Natural killer cell (primary cell): ENCODE results near the gene FARS2. TPM values are rescaled to one million over a fixed set of nuclear protein-coding genes. Genes with fewer than 3 reads are reported as not detected.

Source experiments
- ATAC-seq, 3 donors: fragments of 150-1000 bp in 2 of 3; fragments of 200-7000 bp in 1 of 3; cut with Tn5 transposase; 1 replicate in 1 of 3; 2 replicates in 2 of 3; pipeline ENCODE4 v1.10.0; 2021; ENCODE audit warnings: mild to moderate bottlenecking in 2 of 3, moderate library complexity in 2 of 3
- DNase-seq, 2 donors: peaks; one replicate each; pipeline versions ENCODE4 v3.0.0 to v3.0.0-alpha.2; 2013 to 2021; ENCODE audit warnings: mixed read lengths in 1 of 2
- H3K27ac ChIP-seq: one replicate; pipeline ENCODE4 v1.5.1; 2013; ENCODE audit warnings: mild to moderate bottlenecking, low read length
- H3K27me3 ChIP-seq: one replicate; pipeline ENCODE4 v1.6.1; 2013; ENCODE audit warnings: low read length; ENCODE audit not compliant: control insufficient read depth, insufficient read depth
- H3K36me3 ChIP-seq: one replicate; pipeline ENCODE4 v1.6.1; 2013; ENCODE audit warnings: low read length; ENCODE audit not compliant: control insufficient read depth, insufficient read depth
- H3K4me1 ChIP-seq: one replicate; pipeline ENCODE4 v1.6.1; 2013; ENCODE audit warnings: low read length; ENCODE audit not compliant: control insufficient read depth, insufficient read depth
- H3K4me3 ChIP-seq: one replicate; pipeline ENCODE4 v1.5.1; 2013; ENCODE audit warnings: low read length
- H3K9me3 ChIP-seq: one replicate; pipeline ENCODE4 v1.6.1; 2013; ENCODE audit warnings: low read length; ENCODE audit not compliant: control insufficient read depth, insufficient read depth
- H3K27ac Mint-ChIP-seq, 2 donors: one replicate each; pipeline ENCODE4 v1.8.0; 2022; ENCODE audit warnings: mild to moderate bottlenecking in 2 of 2, mixed read lengths in 2 of 2, moderate library complexity in 1 of 2
- H3K27me3 Mint-ChIP-seq, 2 donors: one replicate each; pipeline ENCODE4 v1.8.0; 2022; ENCODE audit warnings: low read depth in 2 of 2, mixed read lengths in 2 of 2
- H3K36me3 Mint-ChIP-seq: one replicate; pipeline ENCODE4 v1.8.0; 2022; ENCODE audit warnings: mixed read lengths
- H3K4me1 Mint-ChIP-seq, 2 donors: one replicate each; pipeline ENCODE4 v1.8.0; 2022; ENCODE audit warnings: mixed read lengths in 2 of 2
- H3K4me3 Mint-ChIP-seq: one replicate; pipeline ENCODE4 v1.8.0; 2022; ENCODE audit warnings: mild to moderate bottlenecking, moderate library complexity, mixed read lengths
- H3K9me3 Mint-ChIP-seq, 2 donors: one replicate each; pipeline ENCODE4 v1.8.0; 2022; ENCODE audit warnings: mixed read lengths in 2 of 2
- WGBS: methylation state at CpG from one replicate; pipeline ENCODE4 v1.1.7; 2013; ENCODE audit warnings: missing lambda C conversion rate; ENCODE audit not compliant: insufficient coverage; 5-methylcytosine and 5-hydroxymethylcytosine counted together
- intact Hi-C: fragments of 100-400 bp; cut with micrococcal nuclease; formaldehyde crosslinking; loops from one replicate; pipeline ENCODE4 v1.14.2; 2022
- total RNA-seq, 4 donors: library from RNA; stranded (reverse); fragments of 120-200 nt in 1 of 4; gene quantifications; one replicate each; pipeline versions ENCODE4 v1.2.3 to v1.2.4, GENCODE V29; 2013 to 2022
- TF ChIP-seq, protein P1 (sequence below): fragments of 200-600 bp; IDR thresholded peaks from one replicate; pipeline ENCODE4 v1.8.0; 2022; ENCODE audit warnings: antibody characterized with exemption

The FARS2 gene
- total RNA-seq, 3 donors from 2014 or later (not counting 1 experiment from before 2014, with no cell fraction given) = 15.3 to 24.8 (median 22.7) TPM

DNA sequence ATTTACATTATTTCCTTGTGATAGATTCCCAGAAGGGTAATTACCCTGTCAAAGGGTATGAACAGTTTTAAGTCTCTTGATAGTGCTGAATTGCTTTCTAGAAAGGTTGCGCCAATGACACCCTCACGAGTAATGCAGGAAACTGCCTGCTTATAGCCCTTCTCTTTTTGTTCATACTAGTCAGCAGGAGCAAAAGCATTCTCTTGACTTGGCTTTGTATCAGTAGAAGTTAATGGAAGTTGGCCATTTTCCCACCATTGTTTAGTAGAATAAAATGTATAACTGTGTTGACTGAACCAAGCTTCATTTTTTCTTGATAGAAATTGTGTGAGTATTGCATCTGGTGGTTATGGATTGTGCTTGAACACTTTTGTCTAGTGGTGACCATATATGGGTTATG is 100.1 kb downstream of the FARS2 start:
- Mint-ChIP-seq H3K27ac (no peak overlapping the region), H3K36me3 (no peaks in the 10 kb centered on the region), H3K4me3 (no peak overlapping the region), H3K9me3 (no peaks in the 10 kb centered on the region), H3K27me3 (no peaks in the 10 kb centered on the region), H3K4me1 (peaks cover 6 to 8% of the 10 kb centered on the region in 2 donors)
- Histone ChIP-seq H3K4me3 (no peak overlapping the region), H3K27ac (no peak overlapping the region), H3K27me3 (no peaks in the 10 kb centered on the region), H3K4me1 (no peaks in the 10 kb centered on the region), H3K36me3 (no peaks in the 10 kb centered on the region), H3K9me3 (no peaks in the 10 kb centered on the region)
- WGBS = 89% methylated on average over 2 of the region's 2 CpGs
- TF ChIP-seq, protein P1, sequence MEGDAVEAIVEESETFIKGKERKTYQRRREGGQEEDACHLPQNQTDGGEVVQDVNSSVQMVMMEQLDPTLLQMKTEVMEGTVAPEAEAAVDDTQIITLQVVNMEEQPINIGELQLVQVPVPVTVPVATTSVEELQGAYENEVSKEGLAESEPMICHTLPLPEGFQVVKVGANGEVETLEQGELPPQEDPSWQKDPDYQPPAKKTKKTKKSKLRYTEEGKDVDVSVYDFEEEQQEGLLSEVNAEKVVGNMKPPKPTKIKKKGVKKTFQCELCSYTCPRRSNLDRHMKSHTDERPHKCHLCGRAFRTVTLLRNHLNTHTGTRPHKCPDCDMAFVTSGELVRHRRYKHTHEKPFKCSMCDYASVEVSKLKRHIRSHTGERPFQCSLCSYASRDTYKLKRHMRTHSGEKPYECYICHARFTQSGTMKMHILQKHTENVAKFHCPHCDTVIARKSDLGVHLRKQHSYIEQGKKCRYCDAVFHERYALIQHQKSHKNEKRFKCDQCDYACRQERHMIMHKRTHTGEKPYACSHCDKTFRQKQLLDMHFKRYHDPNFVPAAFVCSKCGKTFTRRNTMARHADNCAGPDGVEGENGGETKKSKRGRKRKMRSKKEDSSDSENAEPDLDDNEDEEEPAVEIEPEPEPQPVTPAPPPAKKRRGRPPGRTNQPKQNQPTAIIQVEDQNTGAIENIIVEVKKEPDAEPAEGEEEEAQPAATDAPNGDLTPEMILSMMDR = no peak
- no peak for DNase-seq
- no peak for ATAC-seq
- intact Hi-C loops = no loop called here

DNA sequence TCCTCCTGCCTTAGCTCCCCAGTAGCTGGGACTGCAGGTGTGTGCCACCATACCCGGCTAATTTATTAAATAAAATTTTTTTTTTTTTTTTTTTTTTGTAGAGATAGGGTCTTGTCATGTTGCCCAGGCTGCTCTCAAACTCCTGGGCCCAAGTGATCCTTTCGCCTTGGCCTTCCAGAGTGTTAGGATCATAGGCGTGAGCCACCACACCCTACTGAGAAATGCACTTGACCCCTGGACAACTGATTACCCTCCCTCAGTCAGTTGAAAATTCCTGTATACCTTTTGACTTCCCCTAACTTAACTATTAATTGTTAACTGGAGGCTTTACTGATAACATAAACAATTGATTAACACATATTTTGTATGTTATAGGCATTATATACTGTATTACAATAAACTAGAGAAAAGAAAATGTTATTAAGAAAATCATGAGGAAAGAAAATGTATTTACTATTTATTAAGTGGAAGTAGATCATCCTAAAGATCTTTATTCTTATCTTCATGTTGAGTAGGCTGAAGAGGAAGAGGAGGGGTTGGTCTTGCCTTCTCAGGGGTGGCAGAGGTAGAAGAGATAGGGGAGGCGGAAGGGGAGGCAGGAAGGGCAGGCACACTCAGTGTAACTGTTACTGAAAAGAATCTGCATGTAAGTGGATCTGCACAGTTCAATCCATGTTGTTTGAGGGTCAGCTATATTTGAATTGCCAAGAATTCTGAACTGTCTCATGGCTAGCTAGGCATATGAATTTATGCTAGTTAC is 104.3 kb downstream of the FARS2 start:
- ATAC-seq (no peak), DNase-seq (no peak)
- Histone ChIP-seq H3K4me1 (no peaks in the 10 kb centered on the region), H3K36me3 (peaks cover 9% of the 10 kb centered on the region), H3K9me3 (no peaks in the 10 kb centered on the region), H3K27ac (no peak overlapping the region), H3K27me3 (no peaks in the 10 kb centered on the region), H3K4me3 (no peak overlapping the region)
- Mint-ChIP-seq H3K9me3 (no peaks in the 10 kb centered on the region), H3K4me1 (peaks cover 5 to 8% of the 10 kb centered on the region in 2 donors), H3K4me3 (no peak overlapping the region), H3K36me3 (no peaks in the 10 kb centered on the region), H3K27ac (no peak overlapping the region), H3K27me3 (no peaks in the 10 kb centered on the region)
- TF ChIP-seq, protein P1 = no peak
- intact Hi-C loops = no loop called here
- 95% methylated on average over 3 of the region's 4 CpGs for WGBS

DNA sequence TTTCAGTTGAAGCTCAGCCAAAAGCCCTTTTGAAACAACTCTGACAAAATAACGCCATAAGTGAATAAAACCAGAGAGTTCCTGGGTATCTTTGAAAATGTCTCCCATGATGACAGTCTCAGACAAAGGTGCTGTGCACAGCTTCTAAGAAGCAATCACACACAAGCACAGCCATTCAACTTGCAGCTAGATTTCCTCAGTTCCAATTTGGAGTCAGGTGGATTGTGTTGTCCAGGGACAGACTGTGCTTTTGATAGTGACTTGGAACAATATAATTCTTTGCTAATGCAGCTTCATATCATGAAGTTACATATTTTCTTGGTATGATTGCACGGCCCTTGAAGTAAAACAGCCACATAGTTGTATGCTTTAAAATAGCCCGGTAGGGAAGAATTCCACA is 105.6 kb downstream of the FARS2 start:
- Mint-ChIP-seq H3K4me1 (peaks cover 5 to 8% of the 10 kb centered on the region in 2 donors), H3K4me3 (no peak overlapping the region), H3K27me3 (no peaks in the 10 kb centered on the region), H3K9me3 (no peaks in the 10 kb centered on the region), H3K27ac (no peak overlapping the region), H3K36me3 (no peaks in the 10 kb centered on the region)
- H3K9me3 ChIP-seq = no peaks in the 10 kb centered on the region
- intact Hi-C loops = no loop called here
- no peak overlapping the region for H3K4me3 ChIP-seq
- DNase-seq (no peak), ATAC-seq (no peak)
- peaks cover 9% of the 10 kb centered on the region for H3K36me3 ChIP-seq
- H3K4me1 ChIP-seq = no peaks in the 10 kb centered on the region
- 97% methylated on average over 3 of the region's 3 CpGs for whole genome bisulfite sequencing
- no peaks in the 10 kb centered on the region for H3K27me3 ChIP-seq
- TF ChIP-seq, protein P1 = no peak
- H3K27ac ChIP-seq = no peak overlapping the region

DNA sequence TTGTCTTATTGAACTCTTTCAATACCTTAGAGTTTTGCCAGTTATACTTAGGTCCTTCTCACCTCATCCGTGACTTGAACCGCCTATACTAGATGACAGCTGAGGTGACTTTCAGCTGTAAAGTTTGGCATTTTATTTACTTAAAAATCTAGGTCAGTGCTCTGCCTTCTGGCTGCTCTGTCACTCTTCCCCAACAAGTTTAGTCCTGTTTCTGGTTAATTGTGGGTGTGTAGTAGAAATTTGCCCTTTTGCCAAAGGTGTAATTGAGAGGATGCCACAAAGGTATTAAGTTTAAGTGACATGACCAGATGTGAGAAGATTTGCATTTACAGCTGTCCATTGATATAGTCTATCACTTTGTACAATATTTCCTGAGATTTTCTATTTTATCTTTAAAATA is 106.2 kb downstream of the FARS2 start:
- Mint-ChIP-seq H3K27ac (no peak overlapping the region), H3K27me3 (no peaks in the 10 kb centered on the region), H3K4me1 (peaks cover 5 to 8% of the 10 kb centered on the region in 2 donors), H3K4me3 (no peak overlapping the region), H3K36me3 (no peaks in the 10 kb centered on the region), H3K9me3 (no peaks in the 10 kb centered on the region)
- H3K9me3 ChIP-seq = no peaks in the 10 kb centered on the region
- intact Hi-C loops = no loop called here
- H3K27ac ChIP-seq = no peak overlapping the region
- ATAC-seq = no peak
- peaks cover 9% of the 10 kb centered on the region for H3K36me3 ChIP-seq
- no peaks in the 10 kb centered on the region for H3K27me3 ChIP-seq
- 79% methylated on average over 2 of the region's 2 CpGs for WGBS
- no peaks in the 10 kb centered on the region for H3K4me1 ChIP-seq
- TF ChIP-seq, protein P1 = no peak
- no peak for DNase-seq
- H3K4me3 ChIP-seq = no peak overlapping the region
